GM13976 (cell line): ENCODE results near the gene BFSP2.
A peak's percentile ranks its signal among the peaks of the same experiment; 100 is the strongest.
"Not testable (repeated sequence)": the region's sequence is repeated elsewhere in the genome, so short reads cannot be mapped to it uniquely, and the experiment has no call there.

Source experiments
- DNase-seq: peaks from one replicate; pipeline ENCODE4 v3.0.0; 2012; ENCODE audit warnings: low spot score
- CTCF ChIP-seq: IDR thresholded peaks from 2 replicates; pipeline ENCODE4 v1.5.1; 2012; ENCODE audit warnings: borderline replicate concordance, mild to moderate bottlenecking; ENCODE audit not compliant: insufficient read depth; ENCODE audit errors: extremely low read depth, missing control alignments, control extremely low read depth
- in situ Hi-C: fragments of 300-500 bp; cut with MboI; formaldehyde crosslinking; loops from one replicate; pipeline ENCODE4 v1.12.0; 2022; ENCODE audit warnings: low sequenced_read_pairs, mixed read lengths, inconsistent platforms; ENCODE audit not compliant: unreplicated experiment

The BFSP2 gene

DNA sequence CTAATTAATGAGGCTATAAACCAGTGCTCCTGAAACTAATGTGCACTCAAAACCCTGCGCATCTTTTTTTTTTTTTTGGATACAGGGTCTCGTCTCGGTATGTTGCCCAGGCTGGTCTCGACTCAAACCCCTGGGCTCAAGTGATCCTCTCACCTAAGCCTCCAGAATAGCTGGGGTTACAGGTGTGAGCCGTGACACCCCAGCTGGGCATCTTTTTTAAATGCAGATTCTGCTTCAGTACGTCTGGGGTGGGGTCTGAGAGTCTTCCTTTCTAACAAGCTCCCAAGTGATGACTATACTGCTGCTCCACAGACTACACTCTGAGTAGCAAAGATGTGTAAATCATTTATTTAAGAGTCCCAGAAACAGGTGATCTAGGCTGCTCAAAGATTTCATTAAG is 73.0 kb downstream of the BFSP2 start:
- no peak for DNase-seq
- in situ Hi-C loops, result no loop called here

DNA sequence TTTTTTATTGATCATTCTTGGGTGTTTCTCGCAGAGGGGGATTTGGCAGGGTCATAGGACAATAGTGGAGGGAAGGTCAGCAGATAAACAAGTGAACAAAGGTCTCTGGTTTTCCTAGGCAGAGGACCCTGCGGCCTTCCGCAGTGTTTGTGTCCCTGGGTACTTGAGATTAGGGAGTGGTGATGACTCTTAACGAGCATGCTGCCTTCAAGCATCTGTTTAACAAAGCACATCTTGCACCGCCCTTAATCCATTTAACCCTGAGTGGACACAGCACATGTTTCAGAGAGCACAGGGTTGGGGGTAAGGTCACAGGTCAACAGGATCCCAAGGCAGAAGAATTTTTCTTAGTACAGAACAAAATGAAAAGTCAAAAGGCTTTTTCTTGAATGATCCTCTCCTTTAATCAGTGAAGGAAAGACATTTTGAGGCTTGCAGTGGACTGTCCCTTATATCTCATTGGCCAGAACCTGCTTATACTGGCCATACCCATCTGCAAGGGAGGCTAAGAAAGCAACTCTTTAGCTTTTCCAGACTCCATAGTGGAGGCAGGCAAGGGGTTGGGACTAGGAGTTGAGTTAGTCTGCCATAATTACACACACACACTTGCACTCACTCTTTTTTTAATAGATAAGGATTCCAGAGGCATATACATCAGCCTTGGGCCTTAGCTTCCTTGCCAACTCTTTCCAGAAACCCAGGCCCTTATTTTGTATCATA is 73.8 kb downstream of the BFSP2 start:
- in situ Hi-C loops, DNase-seq: not testable (repeated sequence)

More for the DNA sequence above, 73.0 kb downstream of the BFSP2 start:
- no peak for TF ChIP-seq CTCF

- in situ Hi-C loops, result no loop called here
- no peak for TF ChIP-seq CTCF
- DNase-seq, result no peak
These were observed 74.5 kb downstream of the BFSP2 start for GRCh38 chr3:133474251-133474801.

- TF ChIP-seq CTCF, result no peak
- in situ Hi-C loops, result no loop called here
- no peak for DNase-seq
These were observed 75.0 kb downstream of the BFSP2 start for GRCh38 chr3:133474817-133475216.

GRCh38 chr3:133475245-133476010 is 75.6 kb downstream of the BFSP2 start:
- in situ Hi-C loops, result no loop called here
- TF ChIP-seq CTCF, result no peak
- peak; percentile 78 for DNase-seq

GRCh38 chr3:133476971-133477375 is 77.1 kb downstream of the BFSP2 start:
- TF ChIP-seq CTCF, result no peak
- no peak for DNase-seq
- in situ Hi-C loops, result no loop called here

DNA sequence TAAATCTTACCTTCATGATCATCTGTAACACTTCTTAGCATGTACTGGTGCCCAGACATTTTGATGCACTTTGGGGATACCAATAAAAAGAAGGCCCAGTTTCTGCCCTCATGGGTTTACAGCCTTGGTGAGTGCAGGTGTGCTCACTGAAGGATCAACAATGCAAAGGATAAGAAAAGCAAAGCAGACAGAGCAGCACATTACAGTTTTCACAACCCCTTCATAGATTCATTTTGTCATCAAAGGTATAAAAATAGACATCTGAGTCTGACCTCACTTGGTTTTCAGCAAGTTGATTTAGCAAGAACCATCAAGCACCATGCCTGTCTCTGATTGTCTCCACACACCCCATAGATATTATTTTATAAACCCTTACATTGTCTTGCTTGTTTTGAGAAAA is 77.6 kb downstream of the BFSP2 start:
- no peak for TF ChIP-seq CTCF
- DNase-seq, result peak; percentile 57
- in situ Hi-C loops, result no loop called here
